Measurements from ENCODE around the gene DDAH1. TPM values are rescaled to one million over a fixed set of nuclear protein-coding genes. Genes with fewer than 3 reads are reported as not detected.

The DDAH1 gene
- total RNA-seq, 1 experiment from 2014 or later = 36.3 TPM

- Histone ChIP-seq H3K14ac (ENCODE audit: insufficient read depth, low read length) (no peak overlapping the region), H3K23me2 (ENCODE audit: insufficient read length, low read depth, low read length, poor library complexity, severe bottlenecking) (no peaks in the 10 kb centered on the region), H3K4me2 (ENCODE audit: insufficient read depth, insufficient read length, low read length) (no peak overlapping the region), H3K23ac (ENCODE audit: insufficient read length, low read depth, low read length) (no peak overlapping the region), H2BK20ac (ENCODE audit: low read depth, low read length, poor library complexity, severe bottlenecking) (no peak overlapping the region), H3T11ph (ENCODE audit: low read length) (no peak overlapping the region), H2BK15ac (ENCODE audit: low read depth, low read length) (no peak overlapping the region), H2AFZ (ENCODE audit: low read length) (no peak overlapping the region), H3K18ac (ENCODE audit: insufficient read length, low read depth, low read length) (no peak overlapping the region), H3K4ac (ENCODE audit: low read depth, low read length) (no peak overlapping the region), H3K79me2 (ENCODE audit: insufficient read depth, low read length) (no peaks in the 10 kb centered on the region), H4K20me1 (ENCODE audit: control insufficient read depth, insufficient read depth, insufficient read length) (no peaks in the 10 kb centered on the region), H3K4me1 (ENCODE audit: insufficient read depth, low read length) (peaks cover 2% of the 10 kb centered on the region; the same call in 1 of the 2 replicates), H3K56ac (ENCODE audit: insufficient read length, low read depth, low read length) (no peak overlapping the region), H3K9ac (ENCODE audit: extremely low read depth, insufficient read length, low read length) (no peak overlapping the region), H2BK120ac (ENCODE audit: low read depth, low read length, poor library complexity, severe bottlenecking) (no peak overlapping the region), H4K8ac (replicated peaks; ENCODE audit: insufficient read length, low read depth, low read length) (no peak overlapping the region), H2AK5ac (ENCODE audit: insufficient read length, low read length) (no peak overlapping the region), H2BK5ac (ENCODE audit: insufficient read length, low read length) (no peak overlapping the region), H3K27me3 (ENCODE audit: insufficient read depth, low read length) (no peaks in the 10 kb centered on the region), H2BK12ac (ENCODE audit: insufficient read length, low read depth, low read length) (no peak overlapping the region), H3K27ac (ENCODE audit: insufficient read length, low read depth, low read length) (no peak overlapping the region), H3K9me3 (ENCODE audit: control insufficient read depth, low read depth, low read length) (no peaks in the 10 kb centered on the region), H3K79me1 (ENCODE audit: insufficient read depth, low read depth, low read length, poor library complexity, severe bottlenecking) (no peaks in the 10 kb centered on the region), H4K91ac (ENCODE audit: insufficient read length, low read depth, low read length) (no peak overlapping the region), H4K5ac (ENCODE audit: insufficient read length, low read depth, low read length) (no peak overlapping the region)
- H3K4me3 Mint-ChIP-seq = no peak overlapping the region
- no peak overlapping the region; a peak in 1 of 7 replicates for H3K27ac Mint-ChIP-seq
- no peaks in the 10 kb centered on the region for H3K9me3 Mint-ChIP-seq
- H3K4me1 Mint-ChIP-seq = peaks cover 19 to 21% of the 10 kb centered on the region in 2 experiments
- no peak for DNase-seq
- no peaks in the 10 kb centered on the region for H3K36me3 Mint-ChIP-seq (ENCODE audit: insufficient read depth in 1 of 3, low read depth in 3 of 3)
- no peak for TF ChIP-seq CTCF (conservative IDR thresholded peaks at IDR 0.05)
- no CpG with 5 or more reads among the region's 7 CpGs for WGBS (ENCODE audit: extremely low coverage, insufficient read length, low lambda C conversion rate)
- H3K27me3 Mint-ChIP-seq (ENCODE audit: low read depth) = no peaks in the 10 kb centered on the region
Measured at GRCh38 chr1:85321237-85321964, 143.6 kb downstream of the DDAH1 start.

Measured in H9 (cell line).